Transverse colon (tissue), 4 donors: ENCODE data around the gene CADM1.

ENCODE experiments used
- CTCF ChIP-seq, 5 experiments: fragments of 200-600 bp in 3 of 5; fragments of 450-650 bp in 2 of 5; sonication (generic) in 3 of 5; IDR thresholded peaks; 1 replicate in 2 of 5; 2 replicates in 3 of 5; pipeline ENCODE4 v1.5.1; 2016 to 2017; ENCODE audit warnings: antibody characterized with exemption in 5 of 5, inconsistent platforms in 3 of 5, mild to moderate bottlenecking in 2 of 5, moderate library complexity in 1 of 5
- EP300 ChIP-seq: sonication (generic); formaldehyde crosslinking; IDR thresholded peaks from one replicate; pipeline ENCODE4 v1.6.1; 2017; ENCODE audit warnings: antibody characterized with exemption, low read depth
- POLR2A ChIP-seq: fragments of 450-650 bp; IDR thresholded peaks from one replicate; pipeline ENCODE4 v1.6.1; 2016; ENCODE audit warnings: antibody characterized with exemption, mild to moderate bottlenecking, moderate library complexity
- POLR2AphosphoS5 ChIP-seq, 3 donors: sonication (generic); formaldehyde crosslinking; IDR thresholded peaks; one replicate each; pipeline ENCODE4 v1.6.1; 2016; ENCODE audit warnings: antibody characterized with exemption in 3 of 3

DNA sequence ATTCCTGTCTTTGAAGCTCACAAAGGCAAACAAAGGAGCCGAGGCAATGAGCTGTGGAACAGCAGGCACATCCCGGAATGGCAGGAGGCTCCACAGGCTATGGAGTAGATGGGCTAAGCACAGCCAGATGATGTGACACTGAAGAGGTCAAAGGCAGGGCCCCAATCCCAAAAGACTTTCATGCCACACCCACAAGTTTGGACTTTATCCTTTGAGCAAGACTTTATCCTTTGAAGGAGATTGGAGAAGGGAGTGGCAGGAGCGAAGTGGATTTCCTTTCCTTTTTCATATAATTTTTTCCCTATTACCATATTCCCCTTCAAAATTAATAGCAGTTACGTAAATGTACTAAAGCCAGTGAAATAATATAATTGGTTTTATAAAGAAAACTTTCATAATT is 379.4 kb downstream of the CADM1 start:
- TF ChIP-seq CTCF (IDR thresholded peaks at IDR 0.05) = no peak
- TF ChIP-seq POLR2A = no peak
- TF ChIP-seq EP300 = no peak
- TF ChIP-seq POLR2AphosphoS5 (IDR thresholded peaks at IDR 0.05) = no peak
